SK-N-SH (cell line): ENCODE results near the gene PHLPP1. TPM values are rescaled to one million over a fixed set of nuclear protein-coding genes. Genes with fewer than 3 reads are reported as not detected.

Source experiments
- CTCF ChIA-PET: fragments of 300-600, 350-600 bp; formaldehyde crosslinking; extraction: SDS; loops from one replicate; lab custom pipeline; 2021; lab: Yijun Ruan, JAX
- POLR2A ChIA-PET: fragments of 350-600 bp; sonication (Branson Sonifier 250); formaldehyde crosslinking; extraction: SDS; loops from one replicate; lab custom pipeline; 2020; ENCODE audit warnings: antibody characterized with exemption, inconsistent platforms; lab: Yijun Ruan, JAX
- DNase-seq: peaks from one replicate; pipeline ENCODE4 v3.0.0; 2012
- H2AFZ ChIP-seq: fragments of 200-600 bp; sonication (generic); 2 replicates; pipeline ENCODE4 v1.8.1; 2016; ENCODE audit warnings: antibody characterized with exemption, mild to moderate bottlenecking, low read depth
- H3F3A ChIP-seq: fragments of 200-600 bp; sonication (generic); replicated peaks from 2 replicates; pipeline ENCODE3; 2016; ENCODE audit warnings: antibody characterized with exemption, mild to moderate bottlenecking; ENCODE audit not compliant: insufficient read depth
- H3K27ac ChIP-seq, 2 experiments: fragments of 200-500 bp in 1 of 2; fragments of 200-600 bp in 1 of 2; sonication (Bioruptor generic) in 1 of 2; sonication (generic), shearing (Covaris generic) in 1 of 2; 2 replicates each; pipeline versions ENCODE4 v1.5.1 to v1.6.1; 2014 to 2016; ENCODE audit warnings: low read depth in 2 of 2, inconsistent platforms in 1 of 2, low read length in 1 of 2, mild to moderate bottlenecking in 1 of 2, mixed read lengths in 1 of 2
- H3K27me3 ChIP-seq: fragments of 200-600 bp; sonication (generic), shearing (Covaris generic); 2 replicates; pipeline ENCODE4 v1.6.1; 2016; ENCODE audit warnings: mixed run types; ENCODE audit not compliant: insufficient read depth
- H3K36me3 ChIP-seq, 2 experiments: fragments of 200-500 bp in 1 of 2; fragments of 200-600 bp in 1 of 2; sonication (Bioruptor generic) in 1 of 2; sonication (generic) in 1 of 2; replicated peaks in 1 of 2; 2 replicates each; pipeline versions ENCODE3 to v1.5.1; 2014 to 2016; ENCODE audit warnings: low read length in 1 of 2, mild to moderate bottlenecking in 1 of 2; ENCODE audit not compliant: insufficient read depth in 2 of 2, control insufficient read depth in 1 of 2
- H3K4me1 ChIP-seq, 2 experiments: fragments of 200-500 bp in 1 of 2; fragments of 200-600 bp in 1 of 2; sonication (Bioruptor generic) in 1 of 2; sonication (generic), shearing (Covaris generic) in 1 of 2; 2 replicates each; pipeline versions ENCODE4 v1.5.1 to v1.6.1; 2014 to 2016; ENCODE audit warnings: low read depth in 1 of 2, low read length in 1 of 2, mixed run types in 1 of 2; ENCODE audit not compliant: insufficient read depth in 2 of 2, control insufficient read depth in 1 of 2
- H3K4me2 ChIP-seq: fragments of 200-600 bp; sonication (generic), shearing (Covaris generic); 2 replicates; pipeline ENCODE4 v1.6.1; 2017; ENCODE audit warnings: mixed run types
- H3K4me3 ChIP-seq, 2 experiments: fragments of 200-500 bp in 1 of 2; fragments of 200-600 bp in 1 of 2; sonication (Bioruptor generic) in 1 of 2; sonication (generic), shearing (Covaris generic) in 1 of 2; 2 replicates each; pipeline versions ENCODE4 v1.5.1 to v1.8.1; 2014 to 2016; ENCODE audit warnings: low read depth in 2 of 2, inconsistent platforms in 1 of 2, low read length in 1 of 2, mild to moderate bottlenecking in 1 of 2, mixed read lengths in 1 of 2, moderate library complexity in 1 of 2
- H3K79me2 ChIP-seq: fragments of 200-600 bp; sonication (generic); 2 replicates; pipeline ENCODE4 v1.8.1; 2017; ENCODE audit warnings: mild to moderate bottlenecking; ENCODE audit not compliant: insufficient read depth
- H3K9ac ChIP-seq: fragments of 200-600 bp; sonication (generic); 2 replicates; pipeline ENCODE4 v1.6.1; 2017; ENCODE audit warnings: mixed run types
- H3K9me2 ChIP-seq: fragments of 200-600 bp; sonication (generic); 2 replicates; pipeline ENCODE4 v1.6.1; 2017; ENCODE audit warnings: mixed run types
- H3K9me3 ChIP-seq: fragments of 200-600 bp; sonication (generic); 2 replicates; pipeline ENCODE4 v1.6.1; 2017; ENCODE audit warnings: mixed run types, mild to moderate bottlenecking, moderate library complexity
- H4K20me1 ChIP-seq: fragments of 200-600 bp; sonication (generic); 2 replicates; pipeline ENCODE4 v1.6.1; 2017; ENCODE audit warnings: mild to moderate bottlenecking, mixed run types; ENCODE audit not compliant: insufficient read depth
- ELF1 ChIP-seq: IDR thresholded peaks from 2 replicates; pipeline ENCODE4 v1.4.0; 2012
- FOXJ3 ChIP-seq: sonication (generic); formaldehyde crosslinking; IDR thresholded peaks from 2 replicates; pipeline ENCODE4 v1.5.1; 2020; ENCODE audit warnings: mild to moderate bottlenecking, missing genetic modification reagents
- GATA2 ChIP-seq: sonication (generic); formaldehyde crosslinking; IDR thresholded peaks from 2 replicates; pipeline ENCODE4 v1.5.0; 2020; ENCODE audit warnings: mild to moderate bottlenecking, missing genetic modification reagents
- MAX ChIP-seq: IDR thresholded peaks from 2 replicates; pipeline ENCODE4 v1.4.0; 2012; ENCODE audit warnings: low read depth
- REST ChIP-seq: IDR thresholded peaks from 2 replicates; pipeline ENCODE4 v1.6.1; 2012; ENCODE audit warnings: mild to moderate bottlenecking, low read depth, low read length, moderate library complexity
- USF2 ChIP-seq: fragments of 150-350 bp; IDR thresholded peaks from 2 replicates; pipeline ENCODE4 v1.6.1; 2017; ENCODE audit warnings: antibody characterized with exemption, low read length, low read depth, borderline replicate concordance
- WGBS: methylation state at CpG from one replicate; pipeline ENCODE4 v1.1.6; 2017; ENCODE audit warnings: low lambda C conversion rate; 5-methylcytosine and 5-hydroxymethylcytosine counted together
- polyA plus RNA-seq, 3 experiments: library from polyadenylated mRNA; depleted of rRNA; stranded (reverse); fragments of >200 nt; gene quantifications; 2 replicates each; pipeline ENCODE4 v1.2.3, GENCODE V29; 2012

The PHLPP1 gene
- polyA plus RNA-seq, 1 of the 3 experiments (the other 2 are of a cell fraction), result 4.6 TPM

GRCh38 chr18:62997076-62997475, 281.7 kb downstream of the PHLPP1 start (continued):
- TF ChIP-seq MAX (no peak), USF2 (no peak)

DNA sequence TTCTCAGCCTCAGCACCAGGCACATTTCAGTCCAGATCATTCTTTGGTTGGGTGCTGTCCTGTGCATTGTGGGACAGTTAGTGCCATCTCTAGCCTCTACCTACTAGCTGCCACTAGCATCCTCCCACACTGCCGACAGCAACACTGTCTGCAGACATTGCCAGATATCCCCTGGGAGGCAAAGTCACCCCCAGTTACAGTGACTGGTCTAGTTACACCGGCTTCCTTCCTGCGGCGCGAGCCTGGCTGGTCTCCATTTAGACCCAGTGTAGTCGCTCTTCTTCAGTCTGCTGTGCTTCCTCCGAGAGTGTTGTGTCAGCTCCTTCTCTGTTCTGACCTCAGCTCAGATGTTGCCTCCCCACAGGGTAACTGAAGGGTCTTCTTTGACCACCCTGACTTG, 283.1 kb downstream of the PHLPP1 start:
- 85% methylated on average over 7 of the region's 7 CpGs for WGBS
- H3K36me3 ChIP-seq, result no peaks in the 10 kb centered on the region
- H3K79me2 ChIP-seq, result no peaks in the 10 kb centered on the region
- H3K27ac ChIP-seq, result no peak overlapping the region
- ChIA-PET CTCF (interaction anchor here (1.4 to 1.6 kb wide), 2 partner anchors 16 to 18 kb away, joined by 5 to 6 read pairs; no protein-coding TSS in a partner anchor), POLR2A (no interaction called here)
- H3K9me3 ChIP-seq, result no peaks in the 10 kb centered on the region
- no peak for DNase-seq
- no peaks in the 10 kb centered on the region for H3K27me3 ChIP-seq
- TF ChIP-seq GATA2 (CRISPR knock-in tag) (no peak), FOXJ3 (CRISPR knock-in tag) (no peak)
- H4K20me1 ChIP-seq, result no peaks in the 10 kb centered on the region
- H3K4me3 ChIP-seq, result no peak overlapping the region
- H2AFZ ChIP-seq, result no peak overlapping the region
- H3K4me2 ChIP-seq, result no peak overlapping the region
- no peaks in the 10 kb centered on the region for H3F3A ChIP-seq
- H3K4me1 ChIP-seq, result no peaks in the 10 kb centered on the region
- no peaks in the 10 kb centered on the region for H3K9me2 ChIP-seq
- H3K9ac ChIP-seq, result no peak overlapping the region

DNA sequence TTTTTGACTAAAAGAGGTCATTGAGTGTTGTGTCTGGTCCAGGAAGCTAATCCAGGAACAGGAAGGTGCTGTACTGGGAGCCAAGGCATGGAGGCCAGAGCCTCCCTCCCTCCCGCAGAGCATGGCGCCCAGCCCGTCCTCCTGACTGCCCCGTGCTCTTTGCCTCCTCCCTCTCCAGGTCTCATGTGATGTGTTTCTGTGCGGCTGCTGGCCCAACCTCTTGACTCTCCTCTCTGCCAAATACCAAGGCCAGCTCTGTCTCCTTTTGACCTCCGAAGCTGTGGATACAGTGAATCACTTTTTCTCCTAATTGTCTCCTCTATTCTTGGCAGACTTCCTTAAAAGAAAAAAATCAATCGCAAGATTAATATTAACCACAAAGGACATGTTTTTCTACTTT, 284.1 kb downstream of the PHLPP1 start:
- H3F3A ChIP-seq, result no peaks in the 10 kb centered on the region
- CTCF ChIA-PET, result interaction anchor here (0.7 to 1.6 kb wide), 5 partner anchors 17 to 574 kb away, joined by 3 to 6 read pairs (median 3); no protein-coding TSS in a partner anchor
- no peaks in the 10 kb centered on the region for H3K4me1 ChIP-seq
- no peak overlapping the region for H3K9ac ChIP-seq
- no peaks in the 10 kb centered on the region for H3K79me2 ChIP-seq
- H4K20me1 ChIP-seq, result no peaks in the 10 kb centered on the region
- H3K36me3 ChIP-seq, result no peaks in the 10 kb centered on the region
- 55% methylated on average over 6 of the region's 7 CpGs for WGBS
- POLR2A ChIA-PET, result interaction anchor here (0.5 to 0.6 kb wide), 2 partner anchors 330 to 395 kb away, joined by 3 read pairs; no protein-coding TSS in a partner anchor
- H3K4me2 ChIP-seq, result no peak overlapping the region
- no peak for DNase-seq
- no peaks in the 10 kb centered on the region for H3K9me3 ChIP-seq
- H3K9me2 ChIP-seq, result no peaks in the 10 kb centered on the region
- H3K27ac ChIP-seq, result no peak overlapping the region
- TF ChIP-seq ELF1, result no peak
- 0 out of 2 replicates have a peak, but pooled peaks have one; percentile 19 for TF ChIP-seq REST
- H3K4me3 ChIP-seq, result no peak overlapping the region
- no peaks in the 10 kb centered on the region for H3K27me3 ChIP-seq
- H2AFZ ChIP-seq, result no peak overlapping the region
